ENCODE measurements around the gene PAK1.

DNA sequence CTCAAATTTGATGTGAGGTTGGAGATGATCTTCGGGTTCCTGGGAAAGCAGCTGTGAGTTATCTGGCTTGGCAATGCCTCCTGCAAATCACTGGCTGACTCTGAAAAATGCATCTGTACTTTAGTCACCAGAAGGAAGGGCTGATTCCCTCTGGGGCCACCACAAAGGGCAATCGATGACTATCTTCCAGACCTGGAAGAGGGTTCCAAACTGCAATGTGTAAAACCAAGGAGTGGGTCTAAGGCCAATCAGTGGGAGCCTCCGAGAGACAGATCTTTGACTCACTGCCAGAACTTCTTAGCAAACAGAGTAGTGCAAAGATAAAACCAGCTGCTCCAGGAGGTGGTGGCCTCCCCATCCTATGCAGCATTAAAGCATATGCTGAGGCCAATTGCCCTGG, 29.1 kb upstream of the PAK1 start:
- TF ChIP-seq POLR2A (IDR thresholded peaks at IDR 0.05; ENCODE audit: low read depth, low read length), result no peak
- TF ChIP-seq POLR2AphosphoS5 (IDR thresholded peaks at IDR 0.05; ENCODE audit: low read depth, low read length), result no peak
